Measurements from ENCODE around the gene HNF4A.

The HNF4A gene

GRCh38 chr20:44426879-44427790 is 71.6 kb downstream of the HNF4A start:
- DNase-seq (ENCODE audit: low read depth), result no peak

- no peak for DNase-seq (ENCODE audit: low read depth)
Observed at GRCh38 chr20:44427804-44428173, 72.3 kb downstream of the HNF4A start.

DNA sequence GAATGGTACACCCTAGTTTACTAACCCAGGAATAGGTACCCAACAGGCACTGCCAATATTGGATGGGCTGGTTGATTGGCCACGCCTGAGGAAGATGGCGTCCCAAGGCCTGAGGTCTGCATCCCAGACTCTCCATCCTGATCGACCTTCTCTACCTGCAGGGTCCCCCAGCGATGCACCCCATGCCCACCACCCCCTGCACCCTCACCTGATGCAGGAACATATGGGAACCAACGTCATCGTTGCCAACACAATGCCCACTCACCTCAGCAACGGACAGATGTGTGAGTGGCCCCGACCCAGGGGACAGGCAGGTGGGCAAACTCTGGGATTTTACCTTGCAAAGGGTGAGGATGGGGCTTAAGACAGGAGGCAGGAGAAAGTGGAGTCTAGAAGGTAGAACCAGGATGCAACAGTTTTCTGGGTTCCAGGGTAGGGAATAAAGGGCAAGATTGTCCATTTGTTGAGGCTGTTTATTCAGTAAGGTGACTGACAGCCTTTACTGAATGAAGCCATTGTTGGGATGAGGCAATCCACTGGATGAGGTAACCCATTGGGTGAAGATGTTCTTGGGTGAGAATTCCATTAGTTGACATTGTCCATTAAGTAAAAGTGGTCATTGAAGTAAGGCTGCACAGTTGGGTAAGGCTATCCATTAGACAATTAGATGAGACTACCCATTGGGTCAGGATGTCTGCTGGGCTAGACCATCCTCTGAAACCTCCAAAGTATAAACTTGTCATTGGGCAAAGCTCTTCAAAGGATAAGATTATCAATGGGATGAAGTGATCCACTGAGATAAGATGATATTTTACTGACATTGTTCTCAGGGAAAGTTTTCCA is 72.9 kb downstream of the HNF4A start:
- DNase-seq (ENCODE audit: low read depth), result no peak

- DNase-seq (ENCODE audit: low read depth), result no peak
Observed at GRCh38 chr20:44429017-44429339, 73.5 kb downstream of the HNF4A start.

GRCh38 chr20:44429419-44430269 is 74.1 kb downstream of the HNF4A start:
- no peak for DNase-seq (ENCODE audit: low read depth)

DNA sequence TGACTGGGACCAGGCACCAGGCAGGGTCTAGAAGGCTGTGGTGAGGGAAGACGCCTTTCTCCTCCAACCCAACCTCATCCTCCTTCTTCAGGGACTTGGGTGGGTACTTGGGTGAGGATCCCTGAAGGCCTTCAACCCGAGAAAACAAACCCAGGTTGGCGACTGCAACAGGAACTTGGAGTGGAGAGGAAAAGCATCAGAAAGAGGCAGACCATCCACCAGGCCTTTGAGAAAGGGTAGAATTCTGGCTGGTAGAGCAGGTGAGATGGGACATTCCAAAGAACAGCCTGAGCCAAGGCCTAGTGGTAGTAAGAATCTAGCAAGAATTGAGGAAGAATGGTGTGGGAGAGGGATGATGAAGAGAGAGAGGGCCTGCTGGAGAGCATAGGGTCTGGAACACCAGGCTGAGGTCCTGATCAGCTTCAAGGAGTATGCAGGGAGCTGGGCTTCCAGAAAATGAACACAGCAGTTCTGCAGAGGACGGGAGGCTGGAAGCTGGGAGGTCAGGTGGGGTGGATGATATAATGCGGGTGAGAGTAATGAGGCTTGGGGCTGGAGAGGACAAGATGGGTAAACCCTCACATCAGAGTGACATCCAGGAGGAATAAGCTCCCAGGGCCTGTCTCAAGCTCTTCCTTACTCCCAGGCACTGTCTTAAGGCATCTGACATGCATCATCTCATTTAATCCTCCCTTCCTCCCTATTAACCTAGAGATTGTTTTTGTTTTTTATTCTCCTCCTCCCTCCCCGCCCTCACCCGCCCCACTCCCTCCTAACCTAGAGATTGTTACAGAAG is 75.0 kb downstream of the HNF4A start:
- no peak for DNase-seq (ENCODE audit: low read depth)

GRCh38 chr20:44431118-44431501 is 75.6 kb downstream of the HNF4A start:
- DNase-seq (ENCODE audit: low read depth), result no peak

GRCh38 chr20:44431502-44432234 is 76.2 kb downstream of the HNF4A start:
- no peak for DNase-seq (ENCODE audit: low read depth)

- no peak for DNase-seq (ENCODE audit: low read depth)
Observed at GRCh38 chr20:44432618-44433577, 77.4 kb downstream of the HNF4A start.

DNA sequence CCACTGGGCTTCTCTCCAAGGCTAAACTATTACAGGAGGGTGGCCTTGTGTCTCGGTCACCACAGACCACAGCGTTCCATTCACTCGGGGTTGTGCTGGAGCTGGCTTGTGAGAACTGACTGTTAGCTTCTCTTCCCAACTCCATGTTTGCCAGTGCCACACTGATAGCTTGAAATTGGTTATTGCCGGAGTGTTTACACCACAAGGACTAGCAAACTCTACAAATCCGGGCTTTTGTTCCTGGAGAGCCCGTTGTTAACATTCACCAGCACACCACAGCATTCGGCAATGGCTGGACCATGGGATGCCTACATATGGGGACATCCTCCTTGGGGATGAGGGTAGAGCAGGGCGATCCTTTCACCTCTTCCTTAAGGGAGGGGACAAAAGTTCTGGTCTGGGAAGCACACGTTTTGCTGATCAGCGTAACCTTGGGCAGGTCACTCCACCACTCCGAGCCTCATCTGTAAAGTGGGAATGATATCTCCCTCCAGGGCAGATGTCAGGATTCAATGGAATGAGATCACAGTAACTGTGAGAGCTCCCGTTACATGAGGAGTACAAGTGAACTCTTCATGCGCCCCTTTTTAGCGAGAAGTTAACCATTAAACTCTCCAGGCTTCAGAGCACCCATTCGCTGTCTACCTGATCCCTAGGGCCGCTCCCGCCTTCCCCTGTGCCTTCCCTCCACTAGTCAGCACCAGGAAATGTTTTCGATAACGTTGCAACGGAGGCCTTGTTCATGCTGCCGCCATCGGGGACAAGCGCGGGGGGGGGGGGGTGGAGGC is 78.4 kb downstream of the HNF4A start:
- no peak for DNase-seq (ENCODE audit: low read depth)

DNA sequence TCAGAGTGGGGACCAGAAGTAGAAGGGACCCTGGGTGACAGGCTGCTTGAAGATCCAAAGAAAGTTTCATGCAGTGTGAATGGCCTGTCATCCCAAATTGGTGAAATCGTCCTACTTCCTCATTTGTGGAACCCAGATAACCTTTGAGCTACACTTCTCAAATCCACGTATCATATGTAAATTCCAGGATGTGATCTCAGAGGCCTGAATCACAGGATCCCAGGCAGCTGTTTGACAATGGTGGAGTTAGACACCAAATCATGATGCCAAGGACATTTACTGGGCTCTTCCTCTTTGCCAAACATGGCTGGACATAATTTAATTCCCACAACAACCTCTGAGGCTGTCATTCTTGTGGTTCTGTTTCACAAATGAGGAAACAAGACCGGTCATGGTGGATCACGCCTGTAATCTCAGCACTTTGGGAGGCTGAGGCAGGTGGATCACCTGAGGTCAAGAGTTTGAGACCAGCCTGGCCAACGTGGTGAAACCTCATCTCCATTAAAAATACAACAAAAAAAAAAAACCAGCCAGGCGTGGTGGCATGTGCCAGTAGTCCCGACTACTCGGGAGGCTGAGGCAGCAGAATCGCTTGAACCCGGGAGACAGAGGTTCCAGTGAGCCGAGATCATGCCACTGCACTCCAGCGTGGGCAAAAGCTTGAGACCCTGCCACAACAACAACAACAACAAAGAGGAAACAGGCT is 80.3 kb downstream of the HNF4A start:
- DNase-seq (ENCODE audit: low read depth), result no peak

DNA sequence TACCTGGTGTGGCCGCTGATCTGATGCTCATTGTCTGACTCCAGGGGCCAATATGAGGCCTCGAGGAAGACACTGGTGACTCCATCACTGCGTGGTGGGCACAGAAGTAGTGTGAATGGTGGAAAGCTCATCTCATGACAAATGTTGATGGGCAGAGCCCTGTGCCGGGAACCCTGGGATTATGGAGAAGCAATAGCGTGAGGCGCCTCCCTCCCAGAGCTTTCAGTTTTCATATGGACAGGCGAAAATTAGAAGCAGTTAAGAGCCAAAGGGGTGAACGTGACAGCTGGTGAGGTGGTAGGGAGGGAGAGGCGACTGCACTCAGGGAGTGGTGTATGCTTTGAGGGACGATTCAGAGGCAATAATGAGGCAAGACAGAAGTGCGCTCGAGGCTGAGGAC is 80.9 kb downstream of the HNF4A start:
- DNase-seq (ENCODE audit: low read depth), result no peak

DNA sequence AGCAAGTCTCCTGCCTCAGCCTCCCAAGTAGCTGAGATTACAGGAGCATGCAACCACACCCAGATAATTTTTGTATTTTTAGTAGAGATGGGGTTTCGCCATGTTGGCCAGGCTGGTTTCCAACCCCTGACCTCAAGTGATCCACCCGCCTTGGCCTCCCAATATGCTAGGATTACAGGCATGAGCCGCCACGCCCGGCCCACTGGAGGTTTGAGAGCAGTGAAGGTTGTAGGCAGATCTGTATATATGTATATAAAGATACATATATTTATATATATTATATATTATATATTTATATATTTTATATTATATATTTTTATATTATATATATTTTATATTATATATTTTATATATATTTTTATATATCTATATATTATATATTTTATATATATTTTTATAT is 82.0 kb downstream of the HNF4A start:
- no peak for DNase-seq (ENCODE audit: low read depth)

DNA sequence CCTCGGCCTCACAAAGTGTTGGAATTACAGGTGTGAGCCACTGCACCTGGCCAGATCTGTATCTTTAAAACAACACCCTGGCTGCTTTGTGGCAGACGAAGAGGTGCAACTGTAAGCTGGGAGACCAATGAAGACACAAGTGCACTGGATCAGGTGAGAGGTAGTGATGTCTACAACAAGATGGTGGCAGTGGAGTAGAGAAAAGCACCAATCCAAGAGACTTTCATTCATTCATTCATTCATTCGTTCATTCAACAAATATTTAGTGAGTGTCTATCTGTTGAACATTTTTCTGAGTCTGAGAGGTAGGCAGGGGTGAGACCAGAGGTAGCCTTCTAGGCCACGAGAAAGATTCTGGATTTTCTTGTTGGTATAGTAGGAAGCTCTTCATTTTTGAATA is 83.3 kb downstream of the HNF4A start:
- DNase-seq (ENCODE audit: low read depth), result no peak

DNA sequence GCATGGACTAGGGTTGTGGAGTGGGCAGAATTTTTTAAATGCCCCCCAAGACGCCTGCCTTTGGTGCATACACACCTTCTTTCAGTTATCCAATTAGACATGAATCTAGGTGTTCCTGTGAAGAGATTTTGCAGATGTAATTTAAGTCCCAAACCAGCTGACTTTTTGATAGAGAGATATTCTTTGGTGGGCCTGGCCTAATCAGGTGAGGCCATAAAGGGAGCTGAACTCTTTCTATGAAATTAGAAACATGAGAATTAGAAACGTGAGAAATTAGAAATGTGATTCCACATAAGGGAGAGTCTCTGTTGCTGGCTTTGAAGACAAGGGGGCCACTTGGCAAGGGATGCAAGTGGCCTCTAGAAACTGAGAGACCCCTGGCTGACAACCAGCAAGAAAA is 83.8 kb downstream of the HNF4A start:
- DNase-seq (ENCODE audit: low read depth), result no peak

- no peak for DNase-seq (ENCODE audit: low read depth)
Observed at GRCh38 chr20:44442298-44443070, 87.0 kb downstream of the HNF4A start.
